Breast epithelium (tissue), 4 donors: ENCODE results near the gene MIB2. TPM values are rescaled to one million over a fixed set of nuclear protein-coding genes. Genes with fewer than 3 reads are reported as not detected.
"Not testable (repeated sequence)": the region's sequence is repeated elsewhere in the genome, so short reads cannot be mapped to it uniquely, and the experiment has no call there.

ENCODE experiments used
- DNase-seq, 2 donors: peaks; one replicate each; pipeline ENCODE4 v3.0.0-alpha.2; 2019; ENCODE audit warnings: low spot score in 2 of 2
- H3K27ac ChIP-seq, 2 donors: fragments of 200-600 bp; sonication (generic) in 1 of 2; one replicate each; pipeline ENCODE4 v1.5.1; 2016 to 2019; ENCODE audit warnings: mild to moderate bottlenecking in 1 of 2
- H3K27me3 ChIP-seq, 2 donors: fragments of 200-600 bp; sonication (generic) in 1 of 2; one replicate each; pipeline versions ENCODE4 v1.5.1 to v1.6.0; 2017 to 2019; ENCODE audit warnings: control low read depth in 1 of 2, mild to moderate bottlenecking in 1 of 2
- H3K36me3 ChIP-seq: fragments of 200-600 bp; one replicate; pipeline ENCODE4 v1.5.1; 2019
- H3K4me1 ChIP-seq, 2 donors: fragments of 200-600 bp; sonication (generic); one replicate each; pipeline ENCODE4 v1.5.1; 2016 to 2019; ENCODE audit warnings: control low read depth in 1 of 2
- H3K4me3 ChIP-seq, 3 donors: fragments of 200-600 bp; sonication (generic); 1 replicate in 2 of 3; 2 replicates in 1 of 3; pipeline ENCODE4 v1.5.1; 2016 to 2019; ENCODE audit warnings: mild to moderate bottlenecking in 3 of 3, moderate library complexity in 2 of 3
- H3K9me3 ChIP-seq, 2 donors: fragments of 200-600 bp; sonication (generic) in 1 of 2; one replicate each; pipeline ENCODE4 v1.5.1; 2016 to 2019; ENCODE audit warnings: control low read depth in 1 of 2
- CTCF ChIP-seq, 3 donors: fragments of 450-650 bp; IDR thresholded peaks; one replicate each; pipeline ENCODE4 v1.5.1; 2016 to 2017; ENCODE audit warnings: antibody characterized with exemption in 3 of 3, mild to moderate bottlenecking in 3 of 3, moderate library complexity in 3 of 3
- POLR2A ChIP-seq: fragments of 450-650 bp; IDR thresholded peaks from one replicate; pipeline ENCODE4 v1.6.1; 2016; ENCODE audit warnings: antibody characterized with exemption, mild to moderate bottlenecking, moderate library complexity
- POLR2AphosphoS5 ChIP-seq, 3 donors: sonication (generic); formaldehyde crosslinking; IDR thresholded peaks; one replicate each; pipeline ENCODE4 v1.6.1; 2017; ENCODE audit warnings: antibody characterized with exemption in 3 of 3
- intact Hi-C: fragments of 100-400 bp; cut with DNase I; formaldehyde crosslinking; loops from one replicate; pipeline ENCODE4 v1.15.1; 2023; ENCODE audit warnings: low total_unique reads
- total RNA-seq, 3 donors: library from RNA; depleted of rRNA; stranded (reverse); fragments of >200 nt; gene quantifications; one replicate each; pipeline ENCODE4 v1.1.0, GENCODE V29; 2016

The MIB2 gene
- total RNA-seq, 3 donors from 2014 or later, result 32.0 to 69.5 (median 48.9) TPM

- Histone ChIP-seq H3K27ac (no peak overlapping the region), H3K9me3 (no peaks in the 10 kb centered on the region), H3K4me1 (no peaks in the 10 kb centered on the region), H3K27me3 (peaks cover 0 to 6% of the 10 kb centered on the region in 2 donors), H3K4me3 (no peak overlapping the region), H3K36me3 (no peaks in the 10 kb centered on the region)
- intact Hi-C loops, result no loop called here
- no peak for TF ChIP-seq POLR2A
- no peak for TF ChIP-seq POLR2AphosphoS5 (IDR thresholded peaks at IDR 0.05)
- TF ChIP-seq CTCF (IDR thresholded peaks at IDR 0.05), result no peak
- DNase-seq, result no peak
Observed at GRCh38 chr1:1594602-1595260, 20.6 kb upstream of the MIB2 start.

- H3K27me3 ChIP-seq, H3K4me1 ChIP-seq, H3K4me3 ChIP-seq, DNase-seq, intact Hi-C loops, H3K36me3 ChIP-seq, H3K9me3 ChIP-seq, H3K27ac ChIP-seq: not testable (repeated sequence)
Observed at GRCh38 chr1:1595341-1595740, 20.0 kb upstream of the MIB2 start.

GRCh38 chr1:1596493-1597274 lies 18.6 kb upstream of the MIB2 start:
- Histone ChIP-seq H3K4me1 (peaks cover 6 to 8% of the 10 kb centered on the region in 2 donors), H3K4me3 (no peak overlapping the region), H3K27me3 (peaks cover 5 to 6% of the 10 kb centered on the region in 2 donors), H3K27ac (no peak overlapping the region), H3K36me3 (no peaks in the 10 kb centered on the region), H3K9me3 (no peaks in the 10 kb centered on the region)
- TF ChIP-seq POLR2A (no peak), CTCF (IDR thresholded peaks at IDR 0.05) (no peak), POLR2AphosphoS5 (IDR thresholded peaks at IDR 0.05) (no peak)
- DNase-seq, result no peak
- intact Hi-C loops, result no loop called here

GRCh38 chr1:1597275-1597930 lies 17.9 kb upstream of the MIB2 start:
- Histone ChIP-seq H3K36me3 (no peaks in the 10 kb centered on the region), H3K27me3 (peaks cover 5 to 6% of the 10 kb centered on the region in 2 donors), H3K4me1 (peaks cover 6 to 8% of the 10 kb centered on the region in 2 donors), H3K4me3 (no peak overlapping the region), H3K27ac (no peak overlapping the region), H3K9me3 (no peaks in the 10 kb centered on the region)
- DNase-seq, result no peak
- TF ChIP-seq POLR2A (no peak), CTCF (IDR thresholded peaks at IDR 0.05) (no peak), POLR2AphosphoS5 (IDR thresholded peaks at IDR 0.05) (no peak)
- intact Hi-C loops, result no loop called here

- Histone ChIP-seq H3K4me1 (peaks cover 6 to 8% of the 10 kb centered on the region in 2 donors), H3K9me3 (no peaks in the 10 kb centered on the region), H3K36me3 (no peaks in the 10 kb centered on the region), H3K4me3 (no peak overlapping the region), H3K27ac (no peak overlapping the region), H3K27me3 (peaks cover 5 to 6% of the 10 kb centered on the region in 2 donors)
- TF ChIP-seq POLR2A (no peak), CTCF (IDR thresholded peaks at IDR 0.05) (no peak), POLR2AphosphoS5 (IDR thresholded peaks at IDR 0.05) (no peak)
- no peak for DNase-seq
- intact Hi-C loops, result no loop called here
Observed at GRCh38 chr1:1598051-1598719, 17.1 kb upstream of the MIB2 start.
